Right lobe of liver (tissue), 6 donors: ENCODE data around the gene RASSF6. TPM values are rescaled to one million over a fixed set of nuclear protein-coding genes. Genes with fewer than 3 reads are reported as not detected.

Experiments
- ATAC-seq, 4 donors: fragments of 200-7000 bp; cut with Tn5 transposase; one replicate each; pipeline ENCODE4 v1.9.1; 2020; ENCODE audit warnings: mild to moderate bottlenecking in 4 of 4, moderate library complexity in 4 of 4
- DNase-seq, 3 donors: peaks; one replicate each; pipeline ENCODE4 v3.0.0-alpha.2; 2020
- H3K27ac ChIP-seq, 3 donors: fragments of 200-600 bp; one replicate each; pipeline ENCODE4 v1.8.0; 2022
- H3K27me3 ChIP-seq, 2 donors: fragments of 200-600 bp; one replicate each; pipeline ENCODE4 v1.8.0; 2022
- H3K36me3 ChIP-seq, 4 donors: fragments of 200-600 bp; sonication (generic) in 1 of 4; one replicate each; pipeline versions ENCODE4 v1.5.1 to v1.8.0; 2017 to 2022; ENCODE audit warnings: control low read depth in 1 of 4
- H3K4me1 ChIP-seq, 4 donors: fragments of 200-600 bp; sonication (generic) in 1 of 4; one replicate each; pipeline versions ENCODE4 v1.5.1 to v1.8.0; 2017 to 2022; ENCODE audit warnings: control low read depth in 1 of 4
- H3K4me3 ChIP-seq, 3 donors: fragments of 200-600 bp; one replicate each; pipeline ENCODE4 v1.8.0; 2022
- H3K9me3 ChIP-seq, 4 donors: fragments of 200-600 bp; sonication (generic) in 1 of 4; one replicate each; pipeline versions ENCODE4 v1.5.1 to v1.8.0; 2017 to 2022; ENCODE audit warnings: control low read depth in 1 of 4
- CTCF ChIP-seq, 4 donors: fragments of 200-600 bp in 3 of 4; fragments of 450-650 bp in 1 of 4; IDR thresholded peaks; one replicate each; pipeline versions ENCODE4 v1.5.1 to v1.8.0; 2016 to 2022; ENCODE audit warnings: antibody characterized with exemption in 4 of 4, mild to moderate bottlenecking in 2 of 4
- POLR2A ChIP-seq: fragments of 450-650 bp; IDR thresholded peaks from one replicate; pipeline ENCODE4 v1.6.1; 2017; ENCODE audit warnings: antibody characterized with exemption, mild to moderate bottlenecking
- WGBS: methylation state at CpG from one replicate; pipeline ENCODE4 v1.1.6; 2018; ENCODE audit warnings: low coverage, low lambda C conversion rate; ENCODE audit not compliant: insufficient coverage; ENCODE audit errors: missing lambda C conversion rate; 5-methylcytosine and 5-hydroxymethylcytosine counted together
- intact Hi-C, 2 donors: fragments of 100-400 bp; cut with DNase I; formaldehyde crosslinking; loops; one replicate each; pipeline versions ENCODE4 v1.11.2 to v1.14.1; 2022
- total RNA-seq, 6 experiments: library from RNA; depleted of rRNA in 2 of 6; stranded (reverse); fragments of >200 nt in 2 of 6; fragmentation: NEBNext Ultra II Directional in 3 of 6; extraction: Animal tissue kit (Norgen Biotek cat#: 25700) in 3 of 6; gene quantifications; one replicate each; pipeline versions ENCODE4 v1.1.0 to v1.2.4, GENCODE V29; 2016 to 2023
- donor health status: DM: no; HTN: yes; CAD: no.
- donor health status: DM: no; HTN: no; CAD: no.
- donor health status: DM: no; HTN: no; CAD: no.
- donor health status: DM: no; HTN: yes; CAD: no.
- donor health status: DM: no; HTN: yes; CAD: no.

Gene RASSF6
- total RNA-seq, 6 experiments from 2014 or later, result 0.22 to 2.2 (median 0.91) TPM

- DNase-seq (no peak), ATAC-seq (no peak)
- no peak overlapping the region for H3K27ac ChIP-seq
- H3K36me3 ChIP-seq, result peaks cover 0 to 34% (median 16%) of the 10 kb centered on the region in 4 donors
- intact Hi-C loops, result no loop called here
- no peak for TF ChIP-seq POLR2A
- TF ChIP-seq CTCF (IDR thresholded peaks at IDR 0.05), result no peak
- H3K9me3 ChIP-seq, result no peaks in the 10 kb centered on the region
- H3K27me3 ChIP-seq, result no peaks in the 10 kb centered on the region
- peaks cover 0 to 4% (median 0%) of the 10 kb centered on the region in 4 donors for H3K4me1 ChIP-seq
- 77% methylated on average over 4 of the region's 4 CpGs for WGBS
- no peak overlapping the region for H3K4me3 ChIP-seq
Measured at GRCh38 chr4:73539386-73539785, 80.8 kb downstream of the RASSF6 start.

GRCh38 chr4:73538162-73538561 is 82.1 kb downstream of the RASSF6 start:
- no peak overlapping the region for H3K27ac ChIP-seq
- DNase-seq (no peak), ATAC-seq (no peak)
- peaks cover 0 to 17% (median 0%) of the 10 kb centered on the region in 4 donors for H3K4me1 ChIP-seq
- peaks cover 0 to 46% (median 17%) of the 10 kb centered on the region in 4 donors for H3K36me3 ChIP-seq
- peak; percentile 12 for TF ChIP-seq POLR2A
- TF ChIP-seq CTCF (IDR thresholded peaks at IDR 0.05), result no peak
- no peaks in the 10 kb centered on the region for H3K9me3 ChIP-seq
- H3K27me3 ChIP-seq, result no peaks in the 10 kb centered on the region
- WGBS, result 76% methylated on average over 2 of the region's 2 CpGs
- intact Hi-C loops, result no loop called here
- no peak overlapping the region for H3K4me3 ChIP-seq

GRCh38 chr4:73533515-73534422 is 86.5 kb downstream of the RASSF6 start:
- intact Hi-C loops, result no loop called here
- ATAC-seq (peak; percentile 74 to 90 (median 78)), DNase-seq (no peak)
- peaks cover 0 to 36% (median 0%) of the 10 kb centered on the region in 4 donors for H3K4me1 ChIP-seq
- H3K27ac ChIP-seq, result peak overlapping the region in 1 of 3 donors; percentile 9
- peaks cover 0 to 53% (median 29%) of the 10 kb centered on the region in 4 donors for H3K36me3 ChIP-seq
- no peaks in the 10 kb centered on the region for H3K27me3 ChIP-seq
- WGBS, result 57% methylated on average over 2 of the region's 2 CpGs
- no peak overlapping the region for H3K4me3 ChIP-seq
- no peaks in the 10 kb centered on the region for H3K9me3 ChIP-seq
- TF ChIP-seq POLR2A, result no peak
- no peak for TF ChIP-seq CTCF (IDR thresholded peaks at IDR 0.05)

GRCh38 chr4:73528171-73528570 is 92.1 kb downstream of the RASSF6 start:
- no peaks in the 10 kb centered on the region for H3K9me3 ChIP-seq
- no peak for TF ChIP-seq CTCF (IDR thresholded peaks at IDR 0.05)
- no peak for TF ChIP-seq POLR2A
- peaks cover 0 to 20% (median 0%) of the 10 kb centered on the region in 4 donors for H3K4me1 ChIP-seq
- no peak for DNase-seq
- H3K27me3 ChIP-seq, result no peaks in the 10 kb centered on the region
- ATAC-seq, result peak in 1 of 4 donors; percentile 13
- 32% methylated on average over 2 of the region's 2 CpGs for WGBS
- peaks cover 0 to 74% (median 20%) of the 10 kb centered on the region in 4 donors for H3K36me3 ChIP-seq
- peak overlapping the region in 1 of 3 donors; percentile 6 for H3K27ac ChIP-seq
- no peak overlapping the region for H3K4me3 ChIP-seq
- intact Hi-C loops, result no loop called here
